ENCODE results near the gene GSG1L.
"Not testable (repeated sequence)": the region's sequence is repeated elsewhere in the genome, so short reads cannot be mapped to it uniquely, and the experiment has no call there.

Gene GSG1L

DNA sequence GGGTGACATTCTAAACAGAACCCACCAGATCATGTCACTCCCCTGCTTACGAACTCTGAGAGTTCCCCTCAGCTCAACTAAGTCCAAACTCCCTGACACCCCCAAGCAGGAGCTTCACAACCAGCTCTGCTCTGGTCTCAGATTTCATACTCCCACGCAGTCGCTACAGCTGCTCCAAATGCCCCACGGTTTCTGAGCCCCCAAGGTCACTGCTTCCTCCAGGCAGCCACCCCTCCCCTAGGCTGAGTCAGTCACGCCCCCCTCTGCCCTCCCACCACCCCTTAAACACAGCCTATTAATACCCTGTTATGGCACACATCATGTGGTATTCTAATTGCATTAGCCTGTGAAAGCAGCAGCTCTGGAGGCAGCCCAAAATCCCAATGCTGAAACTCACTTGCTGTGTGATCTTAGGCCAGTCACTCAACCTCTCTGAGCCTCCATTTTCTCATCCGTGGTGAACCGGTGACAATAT lies 51.5 kb downstream of the GSG1L start:
- no peak for DNase-seq

DNA sequence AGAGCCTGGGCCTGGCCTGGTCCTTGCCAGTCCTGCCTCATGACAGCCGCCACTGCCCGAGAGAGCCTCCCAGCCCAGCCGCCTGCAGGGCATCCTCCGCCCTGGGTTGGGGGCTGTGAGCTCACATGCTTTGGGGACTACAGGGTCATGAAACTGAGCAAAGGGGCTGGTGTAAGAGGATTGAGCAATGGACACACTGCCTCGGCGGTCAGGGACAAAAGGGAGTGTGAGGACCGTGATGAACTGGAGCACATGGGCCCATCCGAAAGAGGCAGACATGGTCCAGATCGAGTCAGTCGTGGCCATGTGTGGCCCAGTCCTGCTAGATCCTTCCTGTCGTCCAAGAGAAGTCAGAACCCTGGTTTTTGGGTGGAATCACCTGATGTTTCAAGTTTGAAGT lies 52.3 kb downstream of the GSG1L start:
- no peak for DNase-seq

GRCh38 chr16:28010671-28011070 lies 52.8 kb downstream of the GSG1L start:
- no peak for DNase-seq

DNA sequence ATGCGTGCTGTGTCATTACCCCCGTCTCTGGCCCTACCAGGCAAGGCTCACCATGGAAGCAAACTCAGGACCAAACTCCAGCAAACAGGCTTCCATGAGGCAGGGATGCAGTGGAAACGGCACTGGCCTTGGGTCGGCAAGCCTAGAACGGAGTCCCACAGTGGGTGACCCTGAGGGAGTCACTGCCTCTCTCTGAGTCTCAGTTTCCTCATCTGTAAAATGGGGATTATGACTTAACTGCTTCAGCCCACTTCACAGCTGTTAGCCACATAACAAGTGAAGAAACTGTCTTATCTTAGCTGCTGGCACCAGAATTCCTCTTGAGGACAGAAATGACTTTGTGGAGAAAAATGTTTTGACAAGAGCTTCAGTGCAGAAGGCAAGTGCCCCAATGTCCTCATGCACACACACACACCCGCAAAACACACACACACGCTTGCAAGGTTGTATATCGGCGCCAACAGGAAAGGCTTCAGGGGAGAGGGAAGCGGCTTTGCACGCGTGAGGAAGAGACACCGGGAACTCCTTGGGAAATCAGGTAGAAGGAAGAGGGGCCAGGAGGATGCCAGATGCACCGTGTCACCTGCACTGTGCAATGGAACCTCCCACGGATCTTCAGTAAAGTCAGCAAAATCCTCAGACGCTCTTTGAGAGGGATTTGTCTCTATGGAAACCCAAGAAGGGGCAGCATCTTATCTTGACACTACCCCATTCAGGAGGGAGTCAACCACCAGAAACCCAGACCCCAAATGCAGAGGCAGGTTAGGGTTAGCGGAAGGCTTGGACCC lies 53.7 kb downstream of the GSG1L start:
- DNase-seq, result no peak

DNA sequence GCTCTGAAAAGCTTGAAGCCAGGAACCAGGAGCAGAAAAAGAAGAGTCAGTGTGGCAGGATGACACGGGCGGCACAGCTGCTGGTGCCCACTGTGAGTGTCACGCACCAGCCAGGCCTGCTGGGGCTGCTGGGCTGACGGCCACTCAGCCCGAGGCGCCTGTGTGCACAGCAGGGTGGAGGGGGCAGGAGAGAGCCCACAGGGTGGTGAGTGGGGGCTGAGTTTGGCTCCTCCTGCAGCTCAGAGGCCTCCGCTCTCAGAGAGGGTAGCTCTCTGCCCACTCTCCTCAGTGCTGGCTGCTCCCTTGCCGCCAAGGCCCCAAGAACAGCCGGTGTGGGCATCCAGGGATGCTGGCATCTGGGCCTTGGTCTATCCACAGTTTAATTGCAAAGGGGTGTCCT lies 59.6 kb downstream of the GSG1L start:
- DNase-seq, result no peak

GRCh38 chr16:28003021-28003865 lies 60.3 kb downstream of the GSG1L start:
- no peak for DNase-seq

GRCh38 chr16:28001642-28002041 lies 61.9 kb downstream of the GSG1L start:
- DNase-seq, result no peak

- no peak for DNase-seq
Observed at GRCh38 chr16:28001184-28001583, 62.3 kb downstream of the GSG1L start.

- no peak for DNase-seq
Observed at GRCh38 chr16:28000314-28001169, 63.0 kb downstream of the GSG1L start.

- DNase-seq, result no peak
Observed at GRCh38 chr16:27999687-28000086, 63.8 kb downstream of the GSG1L start.

GRCh38 chr16:27995378-27995777 lies 68.1 kb downstream of the GSG1L start:
- DNase-seq, result no peak

- DNase-seq, result no peak
Observed at GRCh38 chr16:27994686-27995085, 68.8 kb downstream of the GSG1L start.

DNA sequence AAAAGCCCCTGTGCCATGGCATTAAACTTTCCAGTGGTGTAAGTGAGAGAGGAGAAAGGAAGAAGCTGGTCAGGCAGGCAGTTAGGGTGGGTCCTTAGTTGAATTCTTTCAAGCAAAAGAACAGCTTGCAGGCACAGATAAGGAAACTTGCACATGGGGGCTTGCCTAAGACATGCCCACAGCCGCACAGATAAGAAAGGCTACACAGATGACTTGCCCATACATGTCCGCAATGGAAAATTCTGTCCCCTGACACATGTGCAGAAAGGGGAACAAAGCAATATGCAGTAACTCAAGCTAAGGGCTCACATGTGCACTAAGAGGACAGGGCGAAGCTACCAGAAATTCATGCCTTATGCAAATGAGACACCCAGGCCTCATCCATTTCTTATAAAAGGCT lies 69.9 kb downstream of the GSG1L start:
- no peak for DNase-seq

DNA sequence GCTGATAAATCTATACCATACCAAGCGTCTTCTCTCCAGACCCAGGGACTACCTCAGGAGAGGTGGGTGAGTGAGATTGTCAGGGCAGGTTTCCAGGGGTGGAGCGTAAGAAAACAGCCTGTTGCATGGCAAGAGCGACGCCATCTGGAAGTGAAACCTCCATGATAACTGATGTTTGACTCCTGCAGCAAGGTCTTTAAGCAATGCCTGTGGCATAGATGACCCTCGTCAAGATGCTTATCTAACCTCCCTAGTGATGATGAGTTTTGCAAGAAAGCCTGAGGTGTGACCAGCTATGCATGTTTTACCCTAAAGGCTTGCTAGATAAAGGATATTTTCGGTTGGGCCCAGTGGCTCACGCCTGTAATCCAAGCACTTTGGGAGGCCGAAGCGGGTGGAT lies 71.6 kb downstream of the GSG1L start:
- DNase-seq, result no peak

DNA sequence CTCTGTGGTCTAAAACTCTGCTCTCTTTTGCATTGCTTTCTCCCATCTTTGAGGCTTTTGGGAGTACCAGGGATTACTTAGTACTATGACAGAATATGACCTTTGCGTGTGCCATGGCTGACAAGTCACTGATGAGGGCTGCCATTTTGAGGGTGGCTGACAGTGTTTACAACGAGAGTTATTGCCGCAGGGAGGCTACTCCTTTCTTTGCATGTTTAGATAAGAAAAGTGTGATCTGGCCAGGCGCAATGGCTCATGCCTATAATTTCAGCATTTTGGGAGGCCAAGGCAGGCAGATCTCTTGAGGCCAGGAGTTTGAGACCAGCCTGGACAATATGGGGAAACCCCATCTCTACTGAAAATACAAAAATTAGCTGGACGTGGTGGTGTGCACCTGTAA lies 77.5 kb downstream of the GSG1L start:
- DNase-seq, result no peak

DNA sequence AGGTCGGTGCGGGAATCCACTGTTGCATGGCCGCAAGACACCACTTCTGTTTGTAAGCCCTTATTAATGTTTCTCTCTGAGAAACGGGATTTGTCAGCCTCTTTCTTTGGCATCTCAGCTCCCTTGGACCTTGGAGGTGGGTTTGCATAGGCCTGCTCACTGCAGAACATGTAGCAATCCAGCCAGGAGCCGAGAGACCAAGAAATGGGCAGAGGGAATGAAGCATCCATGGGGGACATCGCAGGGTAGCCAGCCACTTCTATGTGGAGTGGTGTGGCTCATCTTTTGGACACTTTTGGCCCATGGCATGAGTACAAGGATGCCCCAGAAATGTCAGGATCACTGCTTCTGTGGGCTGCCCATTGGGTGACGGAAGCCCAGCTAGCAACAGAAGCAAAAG lies 79.4 kb downstream of the GSG1L start:
- no peak for DNase-seq

- DNase-seq, result no peak
Observed at GRCh38 chr16:27983244-27983643, 80.3 kb downstream of the GSG1L start.

GRCh38 chr16:27982184-27982583 lies 81.3 kb downstream of the GSG1L start:
- DNase-seq, result no peak

- DNase-seq, result no peak
Observed at GRCh38 chr16:27980919-27981700, 82.4 kb downstream of the GSG1L start.

- no peak for DNase-seq
Observed at GRCh38 chr16:27980076-27980775, 83.3 kb downstream of the GSG1L start.

- DNase-seq, result not testable (repeated sequence)
Observed at GRCh38 chr16:27979668-27980067, 83.8 kb downstream of the GSG1L start.

- DNase-seq, result no peak
Observed at GRCh38 chr16:27978876-27979275, 84.6 kb downstream of the GSG1L start.
